HG02763 (cell line): ENCODE data around the gene BNC2.

Source experiments
- ATAC-seq: cut with Tn5 transposase; IDR thresholded peaks from one replicate; pipeline ENCODE4 v1.9.1; 2021; ENCODE audit warnings: mild to moderate bottlenecking, moderate library complexity; ENCODE audit not compliant: unreplicated experiment

The BNC2 gene

DNA sequence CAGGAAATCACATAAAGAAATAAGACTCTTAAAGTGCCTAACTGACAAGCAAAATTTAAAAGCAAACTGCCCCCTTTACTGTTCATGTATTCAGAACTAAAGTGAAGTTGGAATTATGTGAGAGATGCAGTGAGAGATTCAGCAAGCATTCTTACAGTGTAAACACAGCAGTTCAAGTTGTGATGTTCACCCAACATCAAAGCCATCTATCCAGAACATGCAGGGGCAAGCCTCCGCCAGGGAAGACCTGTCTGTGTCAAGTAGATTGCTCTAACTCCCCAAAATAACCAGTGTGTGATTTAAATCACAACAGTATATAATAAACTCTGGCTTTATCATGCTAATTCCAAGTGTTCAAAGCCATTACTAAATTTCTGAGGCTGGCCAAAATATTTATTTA is 233.3 kb downstream of the BNC2 start:
- ATAC-seq, result no peak

DNA sequence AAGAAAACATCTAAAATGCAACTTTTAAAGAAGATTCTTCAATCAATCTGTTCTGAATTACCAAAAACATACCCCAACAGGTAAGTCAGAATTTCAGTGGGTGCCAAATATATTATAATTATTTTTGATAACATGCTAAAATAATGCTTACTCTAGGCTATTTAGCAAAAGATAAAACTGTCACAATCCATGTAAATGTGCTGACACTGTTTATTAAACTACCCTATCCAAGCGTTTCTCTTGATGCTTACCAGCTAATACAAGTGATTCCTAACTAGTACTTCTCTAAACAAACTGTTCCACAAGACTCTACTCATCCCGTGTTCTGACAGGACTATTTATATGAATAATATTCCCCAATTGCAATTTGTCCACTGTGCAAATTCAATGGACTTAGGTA is 236.7 kb downstream of the BNC2 start:
- ATAC-seq, result no peak

GRCh38 chr9:16628413-16628812 is 242.1 kb downstream of the BNC2 start:
- no peak for ATAC-seq

DNA sequence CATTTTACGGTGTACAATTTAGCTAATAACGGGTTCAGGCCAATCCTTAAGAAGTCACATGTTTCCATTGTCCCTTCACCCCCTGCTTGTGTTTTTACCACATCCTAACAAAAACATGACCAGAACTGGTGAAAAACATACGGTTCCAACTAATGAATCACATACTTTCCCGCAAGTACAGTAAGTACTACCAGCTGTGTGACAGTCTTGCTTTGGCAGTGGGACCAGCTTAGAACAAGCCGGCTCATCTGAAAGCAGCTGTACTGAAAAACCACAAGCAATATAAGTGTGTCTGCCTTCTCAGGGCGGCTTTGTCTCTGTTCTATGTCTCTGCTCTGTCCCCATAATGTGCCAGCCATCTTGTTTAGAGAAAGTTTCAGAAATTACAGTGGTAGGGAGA is 242.5 kb downstream of the BNC2 start:
- no peak for ATAC-seq

DNA sequence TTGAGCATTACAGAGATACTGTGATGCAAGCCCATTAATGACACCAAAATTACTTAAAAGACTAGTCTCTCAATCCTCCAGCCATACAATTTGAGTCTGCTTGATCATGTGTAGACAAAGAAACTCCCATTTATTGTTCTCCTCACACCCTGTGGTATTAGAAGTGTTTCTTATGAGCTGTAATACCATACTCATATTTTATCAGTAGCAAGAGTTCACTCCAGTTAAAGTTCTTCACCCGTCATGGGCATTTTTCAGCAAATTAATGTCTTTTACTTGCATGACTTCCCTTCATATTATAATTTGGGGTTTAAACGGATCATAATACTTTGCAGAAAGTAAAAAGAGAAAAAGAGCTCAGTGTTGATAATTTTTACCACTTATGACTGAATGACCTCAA is 242.9 kb downstream of the BNC2 start:
- no peak for ATAC-seq

DNA sequence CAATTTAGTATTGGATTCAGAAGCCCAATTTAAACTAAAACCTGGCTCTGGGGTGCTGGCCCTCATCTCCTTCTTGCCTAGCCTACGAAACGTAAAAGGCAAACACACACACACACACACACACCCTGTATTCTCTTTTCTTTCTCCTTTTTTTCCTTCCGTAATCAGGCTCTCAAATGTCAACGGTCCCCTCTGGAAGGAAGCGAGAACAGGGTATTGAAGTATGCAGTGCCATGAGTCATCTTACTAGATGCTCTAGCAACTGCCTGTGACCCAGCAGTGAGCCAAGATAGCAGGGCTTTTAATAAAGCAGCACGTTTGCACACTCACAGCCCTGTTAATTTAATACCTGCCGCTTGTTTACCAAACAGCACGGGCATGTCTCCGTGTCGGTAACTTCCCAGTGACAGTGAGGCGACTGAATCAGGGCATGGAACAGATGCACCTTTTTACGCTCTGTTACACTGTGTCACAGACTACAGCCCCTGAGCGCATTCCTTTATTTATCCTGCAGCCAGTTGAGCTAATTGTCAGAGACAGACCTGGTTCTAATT is 243.8 kb downstream of the BNC2 start:
- ATAC-seq, result no peak

DNA sequence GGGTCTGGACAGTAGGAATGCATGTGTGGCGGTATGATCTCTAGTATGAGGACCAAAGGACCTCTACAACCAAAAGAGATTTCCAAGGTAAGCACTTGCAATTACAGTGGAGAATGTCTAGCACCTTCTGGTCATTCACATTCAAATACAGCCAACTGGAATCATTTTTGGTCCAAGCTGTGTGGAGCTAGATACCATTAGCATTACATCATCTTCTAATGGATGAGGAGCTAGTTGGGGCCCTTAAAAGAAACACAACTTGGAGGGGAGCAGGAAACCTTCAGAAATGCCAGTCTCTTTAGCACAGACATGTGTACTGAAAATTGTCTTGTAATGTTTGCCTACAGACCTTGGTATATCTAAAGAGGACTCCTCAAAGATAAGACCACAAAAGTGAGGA is 244.7 kb downstream of the BNC2 start:
- ATAC-seq, result no peak

- no peak for ATAC-seq
These were observed 245.3 kb downstream of the BNC2 start for GRCh38 chr9:16625161-16625631.

- ATAC-seq, result no peak
These were observed 245.7 kb downstream of the BNC2 start for GRCh38 chr9:16624744-16625117.

DNA sequence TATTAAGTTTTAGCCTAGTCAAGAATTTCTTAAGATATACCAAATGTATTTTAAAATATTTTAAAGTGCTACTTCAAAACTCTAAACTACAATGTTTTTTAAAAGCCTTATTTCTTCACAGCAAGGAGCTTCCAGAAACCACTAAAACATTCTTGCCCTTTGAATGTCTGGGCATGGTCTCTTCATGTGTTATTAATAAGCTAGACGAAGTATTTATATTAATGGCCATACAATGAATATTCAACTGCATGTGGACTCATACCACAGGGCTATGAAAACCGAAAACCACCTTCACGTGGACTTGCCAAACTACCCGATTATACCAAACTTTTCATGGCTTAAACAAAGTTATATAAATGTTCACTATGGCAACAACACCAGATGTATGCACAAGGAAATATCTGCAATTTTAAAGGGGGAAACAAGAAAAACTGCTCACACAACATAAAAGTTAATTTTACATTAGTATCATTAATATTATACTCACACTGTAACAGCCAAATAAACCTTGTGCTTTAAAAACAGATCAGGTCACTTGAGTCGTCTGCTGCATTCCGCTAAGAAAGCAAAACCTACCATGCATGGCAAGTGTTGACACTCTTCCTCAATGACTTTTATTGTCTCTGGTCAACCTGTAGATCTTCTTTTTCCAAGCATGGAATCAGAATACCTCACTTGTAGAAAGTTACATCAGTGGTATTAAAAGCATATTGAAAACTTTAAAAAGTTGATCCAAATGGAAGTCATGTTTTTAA is 246.3 kb downstream of the BNC2 start:
- no peak for ATAC-seq

DNA sequence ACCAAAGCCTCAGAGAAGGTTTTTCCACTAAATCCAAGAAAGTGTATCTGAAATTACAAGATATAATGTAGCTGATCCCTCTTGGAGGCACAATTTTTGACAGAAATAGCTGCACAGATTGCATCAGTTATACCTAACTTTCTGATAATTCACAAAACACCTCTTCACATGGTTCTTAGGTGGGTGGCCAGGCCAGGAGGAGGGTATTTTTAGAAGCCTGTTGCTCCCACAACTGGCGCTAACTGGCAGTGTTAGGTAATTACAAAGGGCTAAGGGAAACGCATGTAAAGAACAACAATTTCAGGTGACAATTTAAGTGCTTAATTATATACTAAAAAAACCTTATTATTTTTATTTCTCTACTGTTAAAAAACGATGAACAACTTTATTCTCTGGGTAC is 247.9 kb downstream of the BNC2 start:
- ATAC-seq, result no peak

GRCh38 chr9:16619914-16620520 is 250.5 kb downstream of the BNC2 start:
- no peak for ATAC-seq

DNA sequence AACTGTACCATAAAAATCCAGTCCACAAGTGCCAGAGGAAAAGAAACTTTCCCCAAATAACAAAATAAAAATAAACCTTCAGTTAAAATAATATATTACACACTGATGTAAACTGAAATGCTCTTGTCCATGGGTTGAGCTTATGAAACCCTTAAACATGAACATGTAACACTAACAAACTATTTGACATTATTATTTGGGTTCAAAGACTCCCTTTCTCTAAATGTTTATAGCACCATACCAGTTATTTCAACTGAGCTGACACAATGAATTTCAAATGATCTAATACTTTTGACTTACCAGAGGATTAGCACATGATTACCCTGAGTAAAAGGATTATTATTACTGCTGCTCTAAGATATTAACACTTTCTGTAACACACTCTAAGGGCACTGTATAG is 251.1 kb downstream of the BNC2 start:
- ATAC-seq, result no peak

DNA sequence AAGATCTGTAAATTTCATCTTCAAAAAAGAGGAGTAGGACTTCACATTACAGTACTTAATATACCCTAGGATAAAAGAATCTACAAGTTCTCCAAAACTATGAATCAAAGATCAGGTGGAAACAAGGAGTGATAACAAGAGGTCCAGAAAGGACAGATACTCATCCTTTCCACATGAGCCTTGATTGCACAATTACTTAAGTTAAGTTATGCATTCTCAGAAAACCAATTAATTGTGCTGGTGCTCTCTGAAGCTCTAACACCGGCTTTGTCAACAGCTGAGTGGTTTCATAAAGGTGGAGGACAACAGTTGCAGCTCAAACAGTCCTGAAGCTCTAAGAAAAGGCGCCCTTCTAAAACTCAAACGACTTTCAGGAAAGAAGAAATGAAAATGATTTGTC is 251.9 kb downstream of the BNC2 start:
- ATAC-seq, result no peak

DNA sequence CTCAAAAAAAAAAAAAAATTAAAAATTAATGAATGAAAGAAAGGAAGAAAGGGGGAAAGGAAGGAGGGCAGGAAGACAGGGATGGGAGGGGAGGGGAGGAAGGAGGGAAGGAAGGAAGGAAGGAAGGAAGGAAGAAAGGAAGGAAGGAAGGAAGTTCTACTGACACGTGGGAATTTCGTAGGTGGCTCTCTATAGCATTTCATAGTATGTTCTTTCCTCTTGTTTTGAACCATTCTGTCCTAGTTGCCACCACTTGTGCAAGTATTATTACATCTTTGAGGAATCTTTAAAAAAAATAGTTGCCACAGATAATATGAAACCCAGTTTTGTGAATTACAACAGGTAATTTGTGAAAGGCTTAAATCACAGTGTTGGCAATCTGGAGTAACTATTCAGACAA is 253.8 kb downstream of the BNC2 start:
- ATAC-seq, result no peak

- ATAC-seq, result no peak
These were observed 255.0 kb downstream of the BNC2 start for GRCh38 chr9:16615451-16615850.

DNA sequence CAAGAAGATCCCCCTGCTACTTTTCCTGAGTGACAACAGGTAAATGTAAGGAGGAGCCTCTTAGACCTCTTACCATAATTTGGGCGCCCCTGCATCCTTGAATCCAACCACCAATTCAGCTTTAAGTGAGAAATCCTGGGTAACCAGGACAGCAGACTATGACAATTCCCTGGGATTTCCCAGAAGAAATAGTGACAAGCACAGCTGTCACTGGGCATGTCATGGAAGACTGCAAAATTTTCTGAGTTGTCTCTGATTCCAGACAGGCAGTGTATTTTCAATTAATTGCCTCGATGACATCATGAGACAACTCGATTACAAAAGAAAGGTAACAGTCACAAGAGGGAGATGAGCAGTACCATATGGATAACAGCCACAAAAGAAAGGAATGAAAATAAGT is 256.9 kb downstream of the BNC2 start:
- no peak for ATAC-seq

DNA sequence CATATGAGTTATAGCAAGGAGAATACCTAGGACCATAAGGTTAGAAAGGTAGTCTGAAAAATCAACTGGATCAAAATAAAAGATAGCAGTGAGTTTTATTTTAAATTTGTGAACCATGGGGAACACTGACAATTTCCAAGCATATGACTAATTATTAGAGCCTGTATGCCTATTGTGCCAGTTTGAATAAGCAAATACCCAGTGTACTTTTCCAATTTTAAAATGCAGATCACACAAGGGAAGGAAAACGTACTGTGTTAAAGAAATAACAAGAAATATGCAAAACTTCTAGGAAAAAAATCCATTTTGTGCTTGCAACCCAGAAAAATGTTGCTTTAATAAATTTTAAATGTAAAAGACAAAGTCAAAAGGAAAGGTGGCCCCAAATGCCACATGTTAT is 257.4 kb downstream of the BNC2 start:
- no peak for ATAC-seq

DNA sequence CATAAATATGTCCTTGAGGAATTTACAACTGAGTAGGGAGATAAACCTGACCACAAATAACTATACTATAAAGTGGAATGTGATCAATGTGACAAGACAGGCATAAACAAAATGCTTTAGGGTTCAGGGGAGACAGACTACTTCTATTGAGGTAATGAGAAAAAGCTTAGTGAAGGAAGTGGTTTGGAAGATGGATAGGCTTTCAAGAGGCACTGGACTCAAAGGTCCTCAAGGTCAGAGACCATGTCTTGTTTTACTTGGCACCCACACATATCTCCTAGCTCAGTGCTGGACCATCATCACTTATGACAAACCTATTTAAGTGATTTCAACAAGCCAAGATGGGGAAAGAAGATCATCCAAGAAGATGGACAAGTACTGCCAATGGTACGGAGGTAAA is 257.8 kb downstream of the BNC2 start:
- ATAC-seq, result no peak

GRCh38 chr9:16611983-16612382 is 258.5 kb downstream of the BNC2 start:
- no peak for ATAC-seq

DNA sequence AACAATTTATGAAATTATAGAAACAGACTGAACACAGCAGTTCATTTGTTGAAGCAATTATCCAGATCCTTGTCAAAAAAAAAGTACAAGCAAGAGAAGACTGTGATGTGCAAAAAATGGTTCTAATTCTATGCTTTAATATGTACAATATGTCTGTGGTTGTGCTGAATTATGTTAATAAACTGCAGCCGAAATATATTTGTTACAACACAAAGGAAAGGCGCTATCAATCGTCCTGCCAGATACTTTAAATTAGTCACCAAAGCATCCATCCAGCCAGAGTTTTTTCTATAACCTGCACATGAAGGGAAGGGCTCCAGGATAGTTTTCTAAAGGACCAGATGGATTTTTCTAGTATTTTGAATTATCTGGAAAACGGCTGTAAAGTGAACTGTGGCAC is 259.5 kb downstream of the BNC2 start:
- no peak for ATAC-seq

- ATAC-seq, result no peak
These were observed 259.9 kb downstream of the BNC2 start for GRCh38 chr9:16610538-16610937.

DNA sequence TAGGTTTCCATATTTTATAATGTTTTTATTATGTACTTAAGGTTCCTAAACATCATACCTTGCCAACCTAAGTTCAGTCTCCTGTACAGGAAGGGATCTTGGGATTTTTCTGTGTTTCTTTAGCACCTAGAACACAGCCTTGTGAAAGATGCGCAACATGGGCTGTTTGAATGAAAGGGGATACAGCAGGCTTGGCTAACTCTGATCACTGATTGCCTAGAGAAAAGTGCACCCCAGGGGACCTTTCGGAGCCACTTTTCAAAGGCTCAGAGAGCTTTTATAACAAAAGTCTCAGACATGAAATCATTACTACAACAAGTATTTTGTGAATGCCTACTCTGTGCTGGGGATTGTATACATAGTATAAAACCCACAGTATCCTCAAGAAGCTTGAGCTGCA is 261.6 kb downstream of the BNC2 start:
- ATAC-seq, result no peak
